Calu3 (cell line): ENCODE measurements around the gene SCAMP4. TPM values are rescaled to one million over a fixed set of nuclear protein-coding genes. Genes with fewer than 3 reads are reported as not detected.

Source experiments
- BruUV-seq: library from RNA; stranded (reverse); fragments of 400-500 nt; replicated peaks from 2 replicates; lab custom pipeline; 2021; lab: Mats Ljungman, UMichigan
- CTCF ChIA-PET: fragments of 300-600 bp; sonication (Branson Sonifier 250); formaldehyde crosslinking; loops from one replicate; lab custom pipeline; 2022; ENCODE audit warnings: antibody characterized with exemption; lab: Charles Lee
- DNase-seq: peaks from one replicate; pipeline ENCODE4 v3.0.0; 2022
- H3K27ac Mint-ChIP-seq: one replicate; pipeline ENCODE4 v1.8.0; 2022; ENCODE audit warnings: mixed read lengths; ENCODE audit not compliant: unreplicated experiment
- H3K27me3 Mint-ChIP-seq: one replicate; pipeline ENCODE4 v1.8.0; 2022; ENCODE audit warnings: mixed read lengths; ENCODE audit not compliant: unreplicated experiment
- H3K36me3 Mint-ChIP-seq: one replicate; pipeline ENCODE4 v1.8.0; 2022; ENCODE audit warnings: mild to moderate bottlenecking, moderate library complexity, mixed read lengths; ENCODE audit not compliant: insufficient read depth, unreplicated experiment
- H3K4me1 Mint-ChIP-seq: one replicate; pipeline ENCODE4 v1.8.0; 2022; ENCODE audit warnings: mild to moderate bottlenecking, low read depth, mixed read lengths; ENCODE audit not compliant: unreplicated experiment
- H3K4me3 Mint-ChIP-seq: one replicate; pipeline ENCODE4 v1.8.0; 2022; ENCODE audit warnings: mild to moderate bottlenecking, low read depth, moderate library complexity, mixed read lengths; ENCODE audit not compliant: unreplicated experiment
- H3K9me3 Mint-ChIP-seq: one replicate; pipeline ENCODE4 v1.8.0; 2022; ENCODE audit warnings: low read depth, mixed read lengths; ENCODE audit not compliant: unreplicated experiment
- intact Hi-C: fragments of 100-400 bp; cut with micrococcal nuclease; formaldehyde crosslinking; loops from one replicate; pipeline ENCODE4 v1.10.0; 2022; ENCODE audit not compliant: unreplicated experiment
- total RNA-seq: library from RNA; stranded (reverse); gene quantifications from 2 replicates; pipeline ENCODE4 v1.2.3, GENCODE V29; 2022
- TF ChIP-seq, protein P1 (sequence below): fragments of 200-600 bp; IDR thresholded peaks from one replicate; pipeline ENCODE4 v1.8.0; 2022; ENCODE audit warnings: antibody characterized with exemption; ENCODE audit not compliant: unreplicated experiment

Gene SCAMP4
- total RNA-seq, 1 experiment from 2014 or later: 64.2 TPM

DNA sequence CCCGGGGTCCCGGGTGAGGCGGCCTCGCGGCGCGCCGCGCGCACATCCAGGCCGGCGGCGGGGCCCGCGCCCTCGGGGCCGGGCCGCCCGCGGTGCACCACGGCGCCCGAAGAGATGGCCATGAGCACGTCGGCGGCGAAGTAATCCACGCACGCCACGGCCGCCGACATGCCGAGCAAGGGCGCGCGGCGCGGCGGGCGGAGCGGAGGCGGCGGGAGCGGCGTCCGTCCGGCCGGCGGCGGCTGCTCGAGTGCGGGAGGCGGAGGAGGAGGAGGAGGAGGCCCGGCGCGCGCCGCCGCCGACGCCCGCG is 41.9 kb upstream of the SCAMP4 start, which contains the start of gene KLF16:
Gene KLF16, minus strand, starts transcription at position 252 of the 310 bp plus-strand sequence. Its CDS starts 82 bp downstream, at position 170.
- BruUV-seq: no TSS peak

DNA sequence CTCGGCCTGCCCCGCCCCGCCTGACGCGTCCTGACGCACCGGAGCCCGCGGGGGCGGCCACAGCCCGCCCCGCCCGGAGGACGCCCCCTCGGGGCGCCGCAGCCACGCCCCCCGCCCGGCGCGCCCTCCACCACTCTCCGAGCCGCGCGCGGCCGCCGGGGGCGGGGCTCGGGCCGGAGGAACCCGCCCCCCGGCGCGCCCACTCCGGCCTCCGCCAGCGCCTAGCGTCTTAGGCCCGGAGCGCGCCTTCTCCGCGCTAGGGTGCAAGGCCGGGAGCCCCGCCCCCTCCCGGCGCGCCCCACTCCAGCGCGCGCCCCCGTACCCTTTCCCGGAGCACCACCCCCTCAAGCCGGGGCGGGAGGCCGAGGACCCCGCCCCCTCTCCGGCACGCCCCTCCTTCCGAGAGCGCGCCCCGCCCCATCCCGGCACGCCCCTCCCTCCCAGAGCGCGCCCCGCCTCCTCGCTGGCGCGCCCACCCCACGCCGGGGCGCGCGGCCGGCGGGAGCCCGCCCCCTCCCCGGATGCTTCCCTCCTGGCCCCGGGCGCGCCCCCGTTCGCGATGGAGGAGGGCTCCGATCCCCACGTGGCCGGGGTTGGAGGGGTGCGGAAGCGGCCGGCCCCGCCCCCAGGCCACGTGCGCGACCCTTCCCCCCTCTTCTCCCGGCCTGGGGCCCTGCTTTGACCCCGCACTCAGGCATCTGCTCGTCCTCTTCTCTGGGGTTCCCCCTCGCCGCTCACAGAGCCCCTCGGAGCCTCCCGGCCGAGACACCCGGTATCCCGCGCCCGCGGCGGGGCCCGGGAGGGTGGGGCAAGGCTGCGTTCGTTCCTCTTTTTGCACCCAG is 41.3 kb upstream of the SCAMP4 start:
- no TSS peak for BruUV-seq
- peak; percentile 91 for DNase-seq
- Mint-ChIP-seq H3K27ac (no peak overlapping the region), H3K27me3 (no peaks in the 10 kb centered on the region), H3K9me3 (no peaks in the 10 kb centered on the region), H3K4me1 (no peaks in the 10 kb centered on the region), H3K4me3 (peak overlapping the region; percentile 70), H3K36me3 (peaks cover 44% of the 10 kb centered on the region)
- TF ChIP-seq, protein P1, sequence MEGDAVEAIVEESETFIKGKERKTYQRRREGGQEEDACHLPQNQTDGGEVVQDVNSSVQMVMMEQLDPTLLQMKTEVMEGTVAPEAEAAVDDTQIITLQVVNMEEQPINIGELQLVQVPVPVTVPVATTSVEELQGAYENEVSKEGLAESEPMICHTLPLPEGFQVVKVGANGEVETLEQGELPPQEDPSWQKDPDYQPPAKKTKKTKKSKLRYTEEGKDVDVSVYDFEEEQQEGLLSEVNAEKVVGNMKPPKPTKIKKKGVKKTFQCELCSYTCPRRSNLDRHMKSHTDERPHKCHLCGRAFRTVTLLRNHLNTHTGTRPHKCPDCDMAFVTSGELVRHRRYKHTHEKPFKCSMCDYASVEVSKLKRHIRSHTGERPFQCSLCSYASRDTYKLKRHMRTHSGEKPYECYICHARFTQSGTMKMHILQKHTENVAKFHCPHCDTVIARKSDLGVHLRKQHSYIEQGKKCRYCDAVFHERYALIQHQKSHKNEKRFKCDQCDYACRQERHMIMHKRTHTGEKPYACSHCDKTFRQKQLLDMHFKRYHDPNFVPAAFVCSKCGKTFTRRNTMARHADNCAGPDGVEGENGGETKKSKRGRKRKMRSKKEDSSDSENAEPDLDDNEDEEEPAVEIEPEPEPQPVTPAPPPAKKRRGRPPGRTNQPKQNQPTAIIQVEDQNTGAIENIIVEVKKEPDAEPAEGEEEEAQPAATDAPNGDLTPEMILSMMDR: no peak
- CTCF ChIA-PET: interaction anchor here (0.7 to 1.2 kb wide), 3 partner anchors 9 to 61 kb away, joined by 4 to 10 read pairs (median 5); no protein-coding TSS in a partner anchor
- intact Hi-C loops: no loop called here

More for the DNA sequence above, 41.9 kb upstream of the SCAMP4 start, which contains the start of gene KLF16:
- Mint-ChIP-seq H3K27me3 (no peaks in the 10 kb centered on the region), H3K27ac (peak within 1 kb of the TSS; percentile 86), H3K4me1 (no peaks in the 10 kb centered on the region), H3K36me3 (peaks cover 41% of the 10 kb centered on the region), H3K9me3 (no peaks in the 10 kb centered on the region), H3K4me3 (peak within 1 kb of the TSS; percentile 83)
- CTCF ChIA-PET: no interaction called here
- TF ChIP-seq, protein P1: no peak
- no peak for DNase-seq
- intact Hi-C loops: no loop called here

DNA sequence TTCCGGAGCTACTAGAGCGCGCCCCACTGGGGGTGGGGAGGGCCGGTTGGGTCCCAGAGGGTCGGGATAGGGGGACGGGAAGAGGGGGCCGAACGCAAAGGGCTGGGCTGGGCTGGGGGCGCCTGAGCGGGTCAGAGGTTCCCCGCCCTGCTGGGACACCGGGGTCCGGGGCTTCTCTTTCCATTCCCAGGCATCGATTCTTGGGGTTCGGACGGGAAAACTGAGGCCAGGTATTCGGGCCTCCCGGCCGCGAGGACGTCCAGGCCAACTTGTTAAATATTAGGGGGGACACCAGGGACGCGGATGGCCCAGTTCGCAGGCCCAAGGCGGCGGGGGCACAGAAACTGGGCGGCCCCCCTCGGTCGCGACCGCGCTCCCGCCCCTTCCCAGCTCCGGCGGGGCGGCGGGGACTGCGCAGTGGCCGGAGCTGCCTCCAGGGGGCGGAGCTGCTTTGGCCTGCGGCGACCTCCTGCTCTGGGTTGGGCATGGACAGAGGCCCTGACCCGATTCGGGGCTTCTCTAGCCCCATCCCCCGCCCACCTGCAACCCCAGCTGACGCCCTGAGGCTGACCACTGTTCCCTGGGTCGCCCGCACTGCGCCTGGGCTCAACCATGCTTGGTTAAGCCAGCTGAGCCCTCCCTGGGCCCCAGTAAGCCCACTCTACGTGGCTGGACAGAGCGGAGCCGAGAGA is 40.6 kb upstream of the SCAMP4 start:
- intact Hi-C loops: no loop called here
- peak; percentile 78 for DNase-seq

More for the DNA sequence above, 40.6 kb upstream of the SCAMP4 start:
- no peaks in the 10 kb centered on the region for H3K4me1 Mint-ChIP-seq
- H3K36me3 Mint-ChIP-seq: peaks cover 46% of the 10 kb centered on the region
- TF ChIP-seq, protein P1: peak; percentile 63
- H3K27me3 Mint-ChIP-seq: no peaks in the 10 kb centered on the region
- H3K4me3 Mint-ChIP-seq: peak overlapping the region; percentile 70
- CTCF ChIA-PET: interaction anchor here (0.5 to 1.2 kb wide), 4 partner anchors 10 to 162 kb away, joined by 3 to 10 read pairs (median 4); no protein-coding TSS in a partner anchor
- H3K9me3 Mint-ChIP-seq: no peaks in the 10 kb centered on the region
- no peak overlapping the region for H3K27ac Mint-ChIP-seq
- TSS peak; percentile 73 for BruUV-seq
